Activated T-cell treated with anti-CD3 and anti-CD28 coated beads for 24 hours (primary cell): ENCODE results near the gene KLF6.

Experiments used
- DNase-seq: peaks from one replicate; pipeline ENCODE4 v3.0.0-alpha.2; 2020; ENCODE audit warnings: low read depth

The KLF6 gene

GRCh38 chr10:3784510-3785250, at the start of gene KLF6:
Gene KLF6 (minus strand): TSS chr10:3785209. CDS start chr10:3785014, 195 bp downstream.
- no peak for DNase-seq

GRCh38 chr10:3834404-3834803, 49.4 kb upstream of the KLF6 start:
- DNase-seq = no peak

GRCh38 chr10:3833046-3833445, 48.0 kb upstream of the KLF6 start:
- DNase-seq = no peak

GRCh38 chr10:3832022-3832786, 47.2 kb upstream of the KLF6 start:
- DNase-seq = no peak

- DNase-seq = no peak
Measured at GRCh38 chr10:3831608-3832007, 46.6 kb upstream of the KLF6 start.

GRCh38 chr10:3830946-3831345, 45.9 kb upstream of the KLF6 start:
- DNase-seq = no peak

GRCh38 chr10:3829156-3830050, 44.4 kb upstream of the KLF6 start:
- no peak for DNase-seq

GRCh38 chr10:3828404-3829155, 43.6 kb upstream of the KLF6 start:
- DNase-seq = peak; percentile 44

- no peak for DNase-seq
Measured at GRCh38 chr10:3827768-3828403, 42.9 kb upstream of the KLF6 start.

- no peak for DNase-seq
Measured at GRCh38 chr10:3827266-3827665, 42.3 kb upstream of the KLF6 start.

- no peak for DNase-seq
Measured at GRCh38 chr10:3825862-3826351, 40.9 kb upstream of the KLF6 start.

- no peak for DNase-seq
Measured at GRCh38 chr10:3825244-3825643, 40.2 kb upstream of the KLF6 start.

- DNase-seq = no peak
Measured at GRCh38 chr10:3822541-3823330, 37.7 kb upstream of the KLF6 start.

- DNase-seq = no peak
Measured at GRCh38 chr10:3820255-3820654, 35.2 kb upstream of the KLF6 start.

- DNase-seq = no peak
Measured at GRCh38 chr10:3816995-3817394, 32.0 kb upstream of the KLF6 start.

GRCh38 chr10:3814838-3815220, 29.8 kb upstream of the KLF6 start:
- DNase-seq = no peak

- DNase-seq = no peak
Measured at GRCh38 chr10:3813986-3814837, 29.2 kb upstream of the KLF6 start.

- no peak for DNase-seq
Measured at GRCh38 chr10:3813267-3813666, 28.3 kb upstream of the KLF6 start.

- DNase-seq = no peak
Measured at GRCh38 chr10:3812141-3812540, 27.1 kb upstream of the KLF6 start.
